Measurements from ENCODE around the gene CSPG5. TPM values are rescaled to one million over a fixed set of nuclear protein-coding genes. Genes with fewer than 3 reads are reported as not detected.
A peak's percentile ranks its signal among the peaks of the same experiment; 100 is the strongest.

The CSPG5 gene
- total and polyA plus RNA-seq, 2 donors from 2014 or later: 0.16 to 0.67 TPM

- DNase-seq (peak in 4 of 5 donors; percentile 46 to 74 (median 52)), FAIRE-seq (no peak)
- no peaks in the 10 kb centered on the region for H3K9me3 ChIP-seq (ENCODE audit: control insufficient read depth in 2 of 3, insufficient read depth in 1 of 3, low read length in 3 of 3)
- TF ChIP-seq CTCF (IDR thresholded peaks at IDR 0.05; ENCODE audit: borderline replicate concordance, extremely low read depth, insufficient read depth): no peak
- peaks cover 0 to 2% (median 0%) of the 10 kb centered on the region in 3 donors for H3K4me1 ChIP-seq (ENCODE audit: control insufficient read depth in 2 of 3, insufficient read depth in 2 of 3, low read depth in 1 of 3, low read length in 3 of 3)
- no peak overlapping the region for H3K27ac ChIP-seq (ENCODE audit: low read depth in 2 of 2, low read length in 2 of 2)
- no peak overlapping the region for H3K9ac ChIP-seq (ENCODE audit: low read length in 3 of 3)
- H3K36me3 ChIP-seq (ENCODE audit: control insufficient read depth in 2 of 3, insufficient read depth in 3 of 3, low read length in 3 of 3): peaks cover 0 to under 1% (median 0%) of the 10 kb centered on the region in 3 donors
- H3K4me3 ChIP-seq (ENCODE audit: low read length in 3 of 3): no peak overlapping the region
- H3K27me3 ChIP-seq (ENCODE audit: control insufficient read depth, insufficient read depth, low read length): no peaks in the 10 kb centered on the region
- intact Hi-C loops (cut with DNase I): no loop called here
Measured at GRCh38 chr3:47515864-47516319, 62.8 kb downstream of the CSPG5 start.

GRCh38 chr3:47515100-47515499, 63.6 kb downstream of the CSPG5 start:
- Histone ChIP-seq H3K9ac (ENCODE audit: low read length in 3 of 3) (no peak overlapping the region), H3K27me3 (ENCODE audit: control insufficient read depth, insufficient read depth, low read length) (no peaks in the 10 kb centered on the region), H3K36me3 (ENCODE audit: control insufficient read depth in 2 of 3, insufficient read depth in 3 of 3, low read length in 3 of 3) (peaks cover 0 to 7% (median 3%) of the 10 kb centered on the region in 3 donors), H3K4me1 (ENCODE audit: control insufficient read depth in 2 of 3, insufficient read depth in 2 of 3, low read depth in 1 of 3, low read length in 3 of 3) (peaks cover 0 to 2% (median 0%) of the 10 kb centered on the region in 3 donors), H3K4me3 (ENCODE audit: low read length in 3 of 3) (no peak overlapping the region), H3K27ac (ENCODE audit: low read depth in 2 of 2, low read length in 2 of 2) (no peak overlapping the region), H3K9me3 (ENCODE audit: control insufficient read depth in 2 of 3, insufficient read depth in 1 of 3, low read length in 3 of 3) (no peaks in the 10 kb centered on the region)
- no peak for FAIRE-seq
- intact Hi-C loops (cut with DNase I): no loop called here
- TF ChIP-seq CTCF (IDR thresholded peaks at IDR 0.05; ENCODE audit: borderline replicate concordance, extremely low read depth, insufficient read depth): no peak
- DNase-seq: no peak

- Histone ChIP-seq H3K4me1 (ENCODE audit: control insufficient read depth in 2 of 3, insufficient read depth in 2 of 3, low read depth in 1 of 3, low read length in 3 of 3) (peaks cover 0 to 2% (median 0%) of the 10 kb centered on the region in 3 donors), H3K4me3 (ENCODE audit: low read length in 3 of 3) (peak within 1 kb of the TSS; percentile 90 to 94 (median 91)), H3K27ac (ENCODE audit: low read depth in 2 of 2, low read length in 2 of 2) (peak within 1 kb of the TSS; percentile 98 to 99), H3K27me3 (ENCODE audit: control insufficient read depth, insufficient read depth, low read length) (no peaks in the 10 kb centered on the region), H3K9ac (ENCODE audit: low read length in 3 of 3) (peak within 1 kb of the TSS; percentile 73 to 90 (median 87)), H3K36me3 (ENCODE audit: control insufficient read depth in 2 of 3, insufficient read depth in 3 of 3, low read length in 3 of 3) (peaks cover 4 to 11% (median 5%) of the 10 kb centered on the region in 3 donors), H3K9me3 (ENCODE audit: control insufficient read depth in 2 of 3, insufficient read depth in 1 of 3, low read length in 3 of 3) (no peaks in the 10 kb centered on the region)
- FAIRE-seq (no peak), DNase-seq (peak; percentile 98 to 99 (median 99))
- peak; percentile 49 for TF ChIP-seq CTCF (IDR thresholded peaks at IDR 0.05; ENCODE audit: borderline replicate concordance, extremely low read depth, insufficient read depth)
- intact Hi-C loops (cut with DNase I): no loop called here
Measured at GRCh38 chr3:47513125-47513929, 65.3 kb downstream of the CSPG5 start, which contains the start of gene ELP6. Gene ELP6 (minus strand): TSS chr3:47513712. CDS start chr3:47513590, 122 bp downstream.
